Activated T-cell treated with anti-CD3 and anti-CD28 coated beads for 48 hours (primary cell): ENCODE measurements around the gene MXD1.
"Not testable (repeated sequence)": the region's sequence is repeated elsewhere in the genome, so short reads cannot be mapped to it uniquely, and the experiment has no call there.

Experiments used
- DNase-seq: peaks from one replicate; pipeline ENCODE4 v3.0.0-alpha.2; 2020; ENCODE audit warnings: low read depth

The MXD1 gene, protein sequence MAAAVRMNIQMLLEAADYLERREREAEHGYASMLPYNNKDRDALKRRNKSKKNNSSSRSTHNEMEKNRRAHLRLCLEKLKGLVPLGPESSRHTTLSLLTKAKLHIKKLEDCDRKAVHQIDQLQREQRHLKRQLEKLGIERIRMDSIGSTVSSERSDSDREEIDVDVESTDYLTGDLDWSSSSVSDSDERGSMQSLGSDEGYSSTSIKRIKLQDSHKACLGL

DNA sequence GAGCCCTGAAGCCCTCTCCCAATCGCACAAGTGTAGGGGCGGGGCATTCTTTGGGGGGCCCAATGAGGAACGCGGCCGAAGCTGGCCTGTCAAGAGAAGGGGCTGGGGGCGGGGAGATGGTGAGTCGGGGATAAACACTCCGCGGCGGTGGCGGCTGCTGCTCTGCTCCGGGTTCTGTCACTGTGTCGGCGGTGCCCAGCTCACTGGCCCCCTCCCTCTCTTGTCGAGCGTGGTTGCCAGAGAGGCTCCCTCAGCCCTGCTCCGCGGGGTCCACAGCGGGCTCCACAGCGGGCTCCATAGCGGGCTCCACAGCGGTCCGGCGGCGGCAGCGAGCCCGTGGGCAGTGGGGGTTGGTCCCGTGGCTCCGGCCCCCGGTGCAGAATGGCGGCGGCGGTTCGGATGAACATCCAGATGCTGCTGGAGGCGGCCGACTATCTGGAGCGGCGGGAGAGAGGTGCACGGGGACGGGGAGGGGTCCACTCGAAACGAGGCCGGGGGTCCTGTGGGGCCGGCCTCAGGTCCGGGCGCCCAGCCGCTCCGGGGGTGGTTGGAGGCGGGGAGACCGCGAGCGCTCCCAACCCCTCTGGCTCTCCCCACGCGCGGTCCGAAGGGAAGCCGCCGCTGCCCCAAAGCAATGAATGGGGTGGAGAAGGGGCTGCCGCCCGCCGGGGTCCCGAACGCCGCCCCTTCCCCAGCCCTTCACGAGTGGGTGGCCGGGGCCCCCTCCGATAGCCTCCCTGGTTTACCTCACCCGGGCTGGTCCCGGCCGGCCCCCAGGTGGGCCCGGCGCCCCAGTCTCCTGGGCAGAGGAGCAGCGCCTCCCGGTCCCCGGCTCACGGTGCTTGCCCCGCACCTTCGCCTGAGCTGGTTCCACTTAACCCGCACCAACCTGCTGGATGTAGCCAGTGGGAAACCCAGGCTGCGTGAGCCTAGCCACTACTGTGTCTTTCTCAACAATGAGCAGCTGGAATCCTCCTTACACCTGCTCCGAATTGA is at the start of gene MXD1:
TSS of gene MXD1 (plus strand) at position 160 of the 996 bp plus-strand sequence. CDS start at position 382, 222 bp downstream.
- peak; percentile 99 for DNase-seq

DNA sequence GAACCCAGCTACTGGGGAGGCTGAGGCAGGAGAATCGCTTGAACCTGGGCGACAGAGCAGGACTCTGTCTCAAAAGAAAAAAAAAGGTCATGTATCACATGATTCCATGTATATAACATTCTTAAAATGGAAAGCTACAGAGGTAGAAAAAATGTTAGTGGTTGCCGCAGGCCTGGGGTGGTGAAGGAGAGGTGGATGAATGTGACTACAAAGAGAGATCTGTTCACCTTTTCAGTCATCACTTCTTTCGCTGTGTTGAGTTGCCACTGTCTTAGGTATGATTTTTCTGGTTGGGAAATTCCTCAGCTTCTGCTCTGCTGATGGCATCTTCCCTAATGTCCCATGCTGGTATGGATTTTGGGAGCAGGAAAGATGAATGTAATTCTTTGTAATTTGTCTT is 26.5 kb upstream of the MXD1 start:
- no peak for DNase-seq

DNA sequence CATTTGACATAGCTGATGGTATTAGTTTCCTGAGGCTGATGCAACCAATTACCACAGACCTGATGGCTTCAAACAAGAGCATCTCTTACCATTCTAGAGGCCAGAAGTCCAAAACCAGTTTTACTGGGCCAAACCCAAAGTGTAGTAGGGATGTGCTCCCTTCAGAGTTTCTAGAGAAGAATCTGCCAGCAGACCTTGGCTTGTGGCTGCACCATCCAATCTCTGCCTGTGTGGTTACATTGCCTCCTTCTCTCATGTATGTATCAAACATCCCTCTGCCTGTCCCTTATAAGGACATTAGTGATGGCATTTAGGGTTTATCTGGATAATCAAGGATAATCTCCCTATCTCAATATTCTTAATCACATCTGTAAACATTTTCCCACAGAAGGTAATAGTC is 25.6 kb upstream of the MXD1 start:
- no peak for DNase-seq

DNA sequence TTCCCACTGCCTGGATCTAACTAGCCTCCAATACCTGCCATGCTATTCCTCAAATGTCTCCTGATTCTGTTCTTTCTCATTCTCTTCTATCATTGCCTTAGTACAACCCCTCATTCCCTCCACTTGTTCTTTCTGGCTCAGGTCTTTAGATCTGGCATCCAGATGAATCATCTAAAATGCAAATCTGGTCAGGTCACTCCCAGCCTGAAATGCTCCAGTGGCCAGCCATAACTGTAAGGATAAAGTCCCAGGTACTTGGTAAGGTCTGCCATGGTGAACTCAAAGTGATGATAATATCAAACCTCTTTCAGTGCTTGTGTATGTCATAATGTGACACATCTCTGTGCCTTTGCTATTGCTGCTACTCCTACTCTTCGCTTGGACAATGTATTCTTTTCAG is 24.0 kb upstream of the MXD1 start:
- no peak for DNase-seq

DNA sequence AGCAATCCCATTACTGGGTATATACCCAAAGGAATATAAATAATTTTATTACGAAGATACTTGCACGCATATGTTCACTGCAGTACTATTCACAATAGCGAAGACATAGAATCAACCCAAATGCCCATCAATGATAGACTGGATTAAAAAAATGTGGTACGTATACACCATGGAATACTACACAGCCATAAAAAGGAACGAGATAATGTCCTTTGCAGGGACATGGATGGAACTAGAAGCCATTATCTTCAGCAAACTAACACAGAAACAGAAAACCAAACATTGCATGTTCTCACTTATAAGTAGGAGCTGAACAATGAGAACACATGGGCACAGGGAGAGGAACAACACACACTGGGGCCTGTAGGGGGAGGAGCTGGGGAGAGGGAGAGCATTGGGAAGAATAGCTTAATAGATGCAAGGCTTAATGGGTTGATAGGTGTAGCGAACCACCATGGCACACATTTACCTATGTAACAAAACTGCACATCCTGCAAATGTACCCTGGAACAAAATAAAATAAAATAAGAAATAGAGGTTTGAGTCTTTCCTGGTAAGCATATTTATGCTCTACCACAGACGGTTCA is 22.0 kb upstream of the MXD1 start:
- DNase-seq = not testable (repeated sequence)

DNA sequence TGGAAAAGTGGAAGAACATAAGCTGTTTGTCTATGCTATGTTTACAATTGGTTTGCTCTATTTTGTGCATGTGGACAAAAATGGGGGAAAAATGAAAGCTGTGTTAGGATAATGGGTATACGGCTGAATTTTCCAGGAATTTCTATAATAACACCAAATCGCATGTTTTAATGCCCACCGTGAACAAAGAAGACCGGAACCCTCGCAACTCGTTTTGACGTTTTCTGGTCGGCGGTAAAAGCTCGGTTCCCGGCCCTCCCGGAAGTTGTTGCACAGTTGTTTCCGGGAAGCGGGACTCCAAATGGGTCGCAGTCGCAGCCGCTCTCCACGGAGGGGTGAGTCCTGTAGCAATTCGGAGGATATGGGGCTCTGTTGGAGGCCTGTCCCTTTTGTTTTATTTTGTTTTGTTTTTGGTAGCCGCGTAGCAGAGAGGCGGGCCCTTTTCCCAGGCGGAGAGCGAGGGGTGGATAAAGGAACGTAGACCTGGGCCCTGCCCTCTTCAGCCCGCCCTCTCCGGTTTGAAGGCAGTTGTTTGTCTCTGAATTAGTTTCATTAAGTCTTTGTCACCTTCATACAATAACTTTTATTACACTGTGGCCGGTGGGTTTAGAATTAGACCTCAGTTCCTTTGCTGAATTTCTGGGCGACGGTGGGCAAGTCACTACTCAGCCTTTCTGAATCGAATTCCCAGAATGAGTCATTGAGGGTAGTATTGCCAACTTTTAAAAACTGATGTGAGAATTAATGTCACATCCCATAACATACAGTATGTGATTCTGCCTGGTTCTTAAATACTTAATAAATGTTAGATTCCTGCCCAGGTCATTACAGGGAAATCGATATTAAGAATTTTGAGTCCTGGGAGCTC is 21.0 kb upstream of the MXD1 start, which contains the start of gene SNRNP27:
TSS of gene SNRNP27 (plus strand) at position 273 of the 868 bp plus-strand sequence. CDS start at position 302, 29 bp downstream.
- DNase-seq = peak; percentile 72

DNA sequence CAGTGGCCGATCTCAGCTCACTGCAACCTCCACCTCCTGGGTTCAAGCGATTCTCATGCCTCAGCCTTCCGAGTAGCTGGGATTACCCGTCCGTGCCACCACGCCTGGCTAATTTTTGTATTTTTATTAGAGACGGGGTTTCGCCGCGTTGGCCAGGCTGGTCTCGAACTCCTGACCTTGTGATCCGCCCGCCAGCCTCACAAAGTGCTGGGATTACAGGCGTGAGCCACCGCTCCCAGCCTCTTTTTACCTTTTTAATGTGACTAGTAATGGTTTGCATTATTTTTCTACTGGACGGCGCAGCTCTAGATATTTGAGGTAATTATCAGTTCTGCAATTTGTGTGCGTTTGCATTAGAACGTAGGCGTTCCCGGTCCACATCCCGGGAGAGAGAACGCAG is 20.2 kb upstream of the MXD1 start:
- not testable (repeated sequence) for DNase-seq

DNA sequence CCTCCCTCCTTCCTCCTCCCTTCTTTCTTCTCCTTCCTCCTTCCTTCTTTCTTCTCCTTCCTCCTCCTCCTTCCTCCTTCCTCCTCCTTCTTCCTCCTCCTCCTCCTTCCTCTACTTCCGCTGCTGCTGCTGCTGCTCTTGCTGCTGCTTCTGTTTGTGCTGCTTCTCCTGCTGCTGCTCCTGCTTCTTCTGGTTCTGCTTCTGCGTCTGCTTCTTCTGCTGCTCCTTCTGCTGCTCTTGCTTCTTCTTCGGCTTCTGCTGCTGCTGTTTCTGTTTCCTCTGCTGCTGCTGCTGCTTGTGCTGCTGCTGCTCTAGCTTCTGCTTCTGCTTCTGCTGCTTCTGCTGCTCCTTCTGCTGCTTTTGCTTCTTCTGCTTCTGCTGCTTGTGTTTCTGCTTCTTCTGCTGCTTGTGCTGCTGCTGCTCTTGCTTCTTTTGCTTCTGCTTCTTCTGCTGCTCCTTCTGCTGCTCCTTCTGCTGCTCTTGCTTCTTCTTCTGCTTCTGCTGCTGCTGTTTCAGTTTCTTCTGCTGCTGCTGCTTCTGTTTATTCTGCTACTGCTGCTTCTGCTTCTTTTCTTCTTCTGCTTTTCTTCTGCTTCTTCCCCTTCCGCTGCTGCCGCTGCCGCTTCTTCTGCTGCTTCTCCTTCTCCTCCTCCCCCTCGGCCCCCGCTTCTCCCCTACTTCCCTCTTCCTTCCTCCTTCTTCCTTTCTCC is 12.5 kb upstream of the MXD1 start:
- no peak for DNase-seq

DNA sequence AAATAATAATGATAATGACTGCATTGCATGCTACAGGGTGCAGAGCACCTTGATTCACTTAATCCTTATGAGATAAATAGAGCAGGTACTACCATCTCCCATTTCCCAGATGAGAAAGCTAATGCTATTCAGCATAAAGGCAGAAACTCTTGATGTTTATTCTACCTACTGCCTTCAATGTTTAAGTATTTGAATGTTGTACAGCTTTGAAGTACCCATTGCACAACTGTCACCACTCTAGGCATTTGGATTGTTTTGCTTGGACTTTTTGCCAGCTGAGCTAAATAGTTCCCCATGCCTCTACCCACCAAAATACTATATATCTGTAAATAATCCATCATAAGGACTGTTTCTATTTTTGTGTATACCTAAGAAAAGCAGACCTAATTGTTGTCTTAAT is 7.7 kb upstream of the MXD1 start:
- no peak for DNase-seq

DNA sequence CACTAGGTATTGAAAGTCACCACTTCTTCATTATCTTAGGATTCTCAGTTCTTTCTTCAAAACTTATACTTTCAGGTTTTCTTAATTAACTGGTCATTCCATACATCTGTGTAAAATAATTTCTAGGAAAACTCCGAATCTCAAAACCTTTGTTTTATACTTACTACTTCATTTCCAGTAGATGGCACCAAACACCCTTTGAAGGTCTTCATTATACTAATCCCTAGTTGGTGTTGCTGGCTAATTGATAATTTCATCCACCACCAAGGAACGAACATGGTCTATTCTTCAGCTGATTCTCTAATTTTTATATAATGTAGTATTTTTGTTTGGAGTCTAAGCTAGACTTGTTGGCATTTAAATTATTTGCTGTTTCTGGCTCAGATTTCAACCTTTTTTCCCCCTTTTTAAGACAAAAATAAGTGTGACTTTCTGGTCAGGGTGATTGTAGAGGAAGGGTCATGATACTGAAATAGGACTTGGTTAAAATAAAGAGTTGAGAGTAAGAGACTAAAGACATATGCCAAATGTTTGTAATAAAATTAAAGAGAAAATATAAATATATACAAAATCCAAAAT is 2.8 kb upstream of the MXD1 start:
- no peak for DNase-seq

DNA sequence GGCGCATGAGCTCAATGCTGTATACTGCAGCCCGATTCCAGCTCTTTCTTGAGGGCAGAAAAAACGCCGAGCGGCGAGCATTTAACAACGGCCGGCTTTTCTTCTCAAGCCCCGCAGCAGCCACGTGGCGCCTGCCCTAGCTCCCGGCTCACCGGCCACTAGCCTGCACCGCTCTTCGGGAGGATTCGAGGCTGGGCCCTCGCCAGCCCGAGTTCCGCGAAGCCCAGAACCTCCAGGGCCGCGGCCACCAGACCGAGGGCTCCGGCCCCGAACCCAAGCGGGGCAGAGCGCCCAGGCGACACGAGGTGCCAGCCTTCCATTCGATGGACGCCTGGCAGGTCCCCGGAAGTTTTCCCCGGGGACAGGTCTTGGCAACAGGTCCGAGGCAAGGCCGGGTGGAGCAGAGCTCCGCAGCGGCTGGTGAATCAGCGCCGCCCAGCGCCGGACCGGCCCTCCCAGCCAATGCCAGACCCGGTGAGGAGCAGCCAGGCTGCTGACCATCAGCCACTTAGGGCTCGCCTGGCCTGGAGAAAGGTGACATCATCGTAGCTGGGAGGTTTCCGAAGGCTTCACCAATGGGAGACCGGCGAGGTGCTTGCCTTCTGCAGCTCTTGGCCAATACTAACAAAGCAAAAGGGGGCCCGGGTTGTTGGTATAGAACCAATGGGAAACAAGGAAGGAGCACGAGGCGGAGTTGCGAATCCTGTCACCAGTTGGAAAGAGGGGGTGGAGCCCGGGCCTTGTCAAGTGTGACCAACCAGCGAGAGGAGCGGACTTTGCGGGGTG is 552 bp upstream of the MXD1 start:
- DNase-seq = no peak

DNA sequence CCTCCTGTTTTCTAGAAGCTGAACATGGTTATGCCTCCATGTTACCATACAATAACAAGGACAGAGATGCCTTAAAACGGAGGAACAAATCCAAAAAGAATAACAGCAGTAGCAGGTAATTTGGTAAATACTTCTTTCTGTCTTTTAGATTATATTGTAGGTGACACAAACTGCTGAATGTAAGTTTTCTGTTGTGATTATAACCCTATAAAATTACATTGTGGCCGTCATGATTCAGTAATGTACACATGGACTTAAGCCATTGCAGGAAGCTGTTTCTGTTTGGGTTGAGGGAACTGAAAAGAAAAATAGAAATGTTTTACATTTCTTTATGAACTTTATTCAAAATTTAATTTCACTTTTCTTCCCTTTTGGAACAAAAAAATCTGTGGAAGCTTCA is 1.2 kb downstream of the MXD1 start:
- DNase-seq = no peak

DNA sequence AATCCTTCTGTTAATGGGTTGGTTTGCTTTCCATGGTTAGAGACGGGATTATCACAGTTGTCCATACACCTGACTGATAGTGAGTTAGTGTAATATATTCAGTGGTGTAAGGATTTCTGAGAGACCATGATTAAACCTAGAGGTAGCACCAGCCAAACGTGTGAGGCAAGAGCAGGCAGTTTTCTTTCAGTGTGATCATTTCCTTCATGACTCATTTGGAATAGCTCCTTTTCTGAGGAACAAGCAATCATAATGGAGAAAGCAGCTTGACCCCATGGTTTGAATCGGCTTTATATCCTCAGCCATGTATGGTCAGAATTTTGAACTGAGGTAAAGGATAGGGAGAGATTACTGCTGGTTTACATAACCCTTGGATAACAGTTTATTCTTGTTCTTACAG is 2.9 kb downstream of the MXD1 start:
- DNase-seq = no peak

DNA sequence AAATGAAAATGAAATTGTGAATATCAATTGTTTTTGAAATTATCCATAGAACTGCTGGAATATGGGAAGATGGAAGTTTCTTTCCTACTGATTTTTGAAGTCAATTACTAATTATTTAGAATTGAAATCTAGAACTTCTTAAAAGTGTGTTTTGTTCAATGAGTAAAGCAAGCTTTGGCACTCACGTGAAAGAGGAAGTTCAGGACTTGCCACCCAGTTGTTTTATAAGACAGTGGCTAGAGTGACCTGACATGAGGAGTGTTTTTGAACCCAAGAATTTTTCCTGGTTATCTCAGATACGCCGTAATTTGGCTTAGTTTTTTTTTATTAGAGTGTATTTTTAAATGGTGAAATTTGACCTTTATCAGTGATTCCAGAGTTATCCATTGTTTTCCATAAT is 3.5 kb downstream of the MXD1 start:
- no peak for DNase-seq

DNA sequence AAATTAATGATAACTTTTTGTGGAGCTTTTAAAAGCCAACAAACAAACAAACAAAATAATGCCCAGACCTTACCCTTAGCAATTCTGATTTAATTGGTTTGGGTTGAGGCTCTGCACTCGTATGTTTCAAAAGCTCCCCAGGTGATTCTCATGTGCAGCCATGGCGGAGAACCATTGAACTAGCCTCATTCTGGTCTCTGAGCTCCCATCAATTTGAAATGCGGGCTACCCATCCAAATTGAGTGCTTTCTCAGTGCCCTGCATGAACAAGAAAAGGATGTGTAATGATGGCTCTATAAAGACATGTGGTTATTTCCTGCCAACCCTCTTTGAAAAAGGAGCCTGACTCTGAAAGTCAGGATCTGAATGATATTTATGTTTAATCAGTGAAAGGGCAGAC is 8.2 kb downstream of the MXD1 start:
- no peak for DNase-seq

DNA sequence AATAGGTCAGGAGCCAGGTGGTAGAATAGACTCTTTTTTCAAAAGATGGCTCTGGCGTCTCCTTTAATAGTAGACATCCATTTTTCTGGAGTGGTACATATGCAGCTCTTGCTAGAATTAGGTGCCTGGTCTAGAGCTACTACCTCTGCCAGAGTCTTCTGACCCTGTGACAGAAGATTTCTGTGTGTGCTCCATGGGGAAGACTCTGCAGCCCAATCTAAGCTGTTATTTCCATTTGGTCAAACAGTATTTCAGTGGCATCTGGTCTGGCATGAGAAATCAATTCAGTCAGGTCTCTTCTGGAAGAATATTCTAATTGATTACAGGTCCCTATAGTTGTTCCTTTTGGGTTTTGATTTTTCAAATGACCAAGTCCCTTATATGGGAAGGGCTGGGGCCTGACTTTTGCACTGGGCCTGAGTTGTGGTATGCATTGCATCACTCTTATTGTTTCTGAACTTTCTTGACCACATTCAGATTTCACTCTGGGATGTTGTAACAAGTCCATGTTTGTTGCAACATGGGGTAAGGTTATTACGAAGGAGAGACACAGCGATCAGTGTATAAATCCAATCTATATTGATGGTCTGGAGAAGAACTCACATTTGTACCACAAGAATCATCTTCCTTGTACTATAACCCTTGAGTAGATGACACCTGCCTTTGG is 12.1 kb downstream of the MXD1 start:
- no peak for DNase-seq

DNA sequence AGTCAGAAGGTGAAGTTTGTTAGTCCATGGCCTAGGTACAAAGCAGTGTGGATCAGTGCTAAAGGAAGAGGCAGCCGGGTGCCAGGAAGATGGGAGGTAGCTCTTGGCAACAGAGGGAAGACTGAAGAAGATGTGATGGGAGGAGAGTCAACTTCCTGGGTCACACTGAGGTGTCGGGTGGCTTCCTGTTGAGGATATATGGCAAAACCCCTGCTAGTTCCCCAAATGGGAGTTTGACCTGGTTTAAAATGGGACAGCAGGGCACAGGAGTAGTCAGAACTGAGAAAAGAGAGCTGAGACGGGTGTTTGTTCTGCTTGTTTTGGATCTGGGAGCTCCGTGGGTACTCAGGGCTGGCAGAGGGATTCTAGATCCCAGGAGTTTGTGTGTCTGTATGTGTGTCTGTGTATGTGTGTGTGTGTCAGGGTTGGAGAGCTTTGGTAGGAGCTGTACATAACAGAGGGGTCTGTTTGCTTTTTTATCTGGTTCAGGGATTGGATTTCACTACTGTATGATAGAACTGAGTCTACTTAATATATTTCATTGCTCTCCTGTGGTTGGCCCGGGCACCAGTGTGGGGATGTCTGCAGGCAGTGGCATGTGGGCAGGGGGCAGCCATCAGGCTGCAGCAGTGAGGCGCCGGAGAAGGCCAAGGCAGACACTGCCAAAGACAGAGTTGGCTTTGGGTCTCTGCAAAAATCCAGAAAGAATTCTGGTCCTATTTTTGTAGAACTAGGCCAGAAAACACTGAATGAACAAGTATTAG is 17.1 kb downstream of the MXD1 start:
- DNase-seq = no peak

DNA sequence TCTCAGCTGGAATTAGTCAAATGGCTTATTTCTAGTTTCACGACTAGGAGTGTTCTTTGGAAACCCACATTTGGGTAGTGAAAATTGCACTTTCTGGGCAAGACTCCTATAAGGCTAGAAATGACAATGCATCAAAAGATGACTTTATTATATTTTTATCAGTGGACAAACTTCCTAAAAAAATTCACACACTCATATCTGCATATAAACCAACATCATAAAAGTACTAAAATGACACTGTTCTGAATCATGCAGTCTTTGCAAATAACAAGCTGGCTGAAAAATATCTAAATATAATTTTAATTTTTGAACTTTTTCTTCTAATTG is 17.6 kb downstream of the MXD1 start:
- no peak for DNase-seq
